Measurements from ENCODE around the gene LRRC74A. TPM values are rescaled to one million over a fixed set of nuclear protein-coding genes. Genes with fewer than 3 reads are reported as not detected.
A peak's percentile ranks its signal among the peaks of the same experiment; 100 is the strongest.

The LRRC74A gene
- total and polyA plus RNA-seq, 2 of the 4 experiments (the other 2 are of a cell fraction): not detected

DNA sequence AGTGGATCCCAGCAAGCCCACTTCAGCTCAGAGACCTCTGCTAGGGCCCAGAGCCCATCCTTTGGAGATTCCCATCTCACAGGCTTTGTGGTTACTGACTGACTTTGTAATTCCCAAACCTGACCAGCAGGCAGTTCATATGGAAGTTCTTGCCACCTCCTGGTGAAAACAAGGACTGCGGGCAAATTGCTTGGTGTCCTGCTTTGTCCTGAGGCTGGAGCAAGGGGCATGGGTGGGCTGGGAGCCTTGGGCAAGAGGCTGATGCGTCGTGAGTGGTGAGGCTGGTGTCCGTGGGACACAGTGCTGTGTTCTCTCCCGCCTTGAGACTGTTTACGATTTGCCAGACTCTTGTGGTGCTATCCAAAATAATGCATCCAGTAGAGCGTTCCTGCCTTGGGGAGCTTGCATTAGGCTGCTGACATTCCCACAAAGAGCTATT lies 91.0 kb downstream of the LRRC74A start (continued):
- TF ChIP-seq CTCF (conservative IDR thresholded peaks at IDR 0.05; ENCODE audit: low read depth, low read length) (peak; percentile 94), CHD1 (IDR thresholded peaks at IDR 0.05; ENCODE audit: low read depth, low read length) (no peak)

DNA sequence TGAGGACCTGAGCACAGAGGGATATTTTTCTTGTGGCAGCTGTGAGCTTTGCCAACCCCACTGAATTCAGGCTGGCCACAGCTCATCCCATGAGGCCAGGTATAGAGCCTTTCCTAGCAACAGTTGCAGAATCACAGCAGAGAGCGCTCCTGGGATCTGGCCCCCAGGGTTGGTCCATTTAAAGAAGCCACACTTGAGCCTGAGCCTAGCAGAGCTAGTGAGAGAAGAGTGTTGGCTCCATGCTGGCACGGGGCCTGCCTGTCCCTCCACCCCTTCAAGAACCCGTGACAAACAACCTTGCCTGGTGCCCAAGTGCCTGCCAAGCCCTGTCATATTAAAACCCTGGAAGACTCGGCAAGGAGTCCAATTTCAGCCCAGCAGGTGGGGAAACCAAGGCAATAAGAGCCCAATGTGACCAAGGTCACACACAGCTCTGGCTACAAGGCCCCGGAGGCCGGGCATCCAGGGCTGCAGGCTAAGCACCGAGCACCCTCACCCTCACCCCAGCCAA lies 91.6 kb downstream of the LRRC74A start:
- Histone ChIP-seq H3K36me3 (ENCODE audit: control insufficient read depth, insufficient read depth, low read length) (no peaks in the 10 kb centered on the region), H2BK120ac (ENCODE audit: low read depth, low read length) (peak overlapping the region; percentile 94), H3K9me3 (ENCODE audit: control insufficient read depth, insufficient read depth, low read length) (no peaks in the 10 kb centered on the region), H2AK5ac (ENCODE audit: low read depth, low read length) (peak overlapping the region; percentile 96), H3K27ac (ENCODE audit: insufficient read depth, low read length) (peak overlapping the region; percentile 86), H3K23ac (ENCODE audit: low read depth, low read length) (peak overlapping the region; percentile 80), H3K9ac (ENCODE audit: low read depth, low read length) (peak overlapping the region; percentile 23), H2BK5ac (ENCODE audit: low read depth, low read length, poor library complexity, severe bottlenecking) (peak overlapping the region; percentile 92), H3K56ac (ENCODE audit: extremely low read depth, insufficient read depth, low read length) (peak overlapping the region; percentile 87), H2BK15ac (ENCODE audit: low read depth, low read length) (peak overlapping the region; percentile 71; the same call in 2 of the 3 replicates), H4K5ac (ENCODE audit: low read depth, low read length) (peak overlapping the region; percentile 17), H4K8ac (ENCODE audit: low read depth in 2 of 2, low read length in 2 of 2) (peak overlapping the region; percentile 28 to 93), H3K79me1 (ENCODE audit: low read depth in 1 of 2, low read length in 2 of 2) (peaks cover 0 to 30% of the 10 kb centered on the region in 2 experiments; a peak in 2 of 4 replicates), H4K91ac (ENCODE audit: insufficient read depth, low read depth, low read length) (peak overlapping the region; percentile 91), H2AFZ (replicated peaks; ENCODE audit: low read length, poor library complexity) (peak overlapping the region; percentile 80), H2BK20ac (ENCODE audit: low read depth, low read length) (peak overlapping the region; percentile 84), H3K9me1 (ENCODE audit: insufficient read depth, low read length) (peaks cover 41% of the 10 kb centered on the region), H4K20me1 (ENCODE audit: insufficient read depth, low read length) (peaks cover 7% of the 10 kb centered on the region), H3K4me1 (ENCODE audit: control insufficient read depth, insufficient read depth, low read length) (peaks cover 48% of the 10 kb centered on the region), H3K4me2 (ENCODE audit: low read depth, low read length) (peak overlapping the region; percentile 8; the same call in 1 of the 2 replicates), H3K14ac (replicated peaks; ENCODE audit: low read depth, low read length) (peak overlapping the region; percentile 62), H3K4ac (ENCODE audit: low read depth, low read length) (peak overlapping the region; percentile 95), H3K18ac (ENCODE audit: low read depth, low read length) (peak overlapping the region; percentile 71), H2AK9ac (replicated peaks; ENCODE audit: low read depth, low read length, poor library complexity) (peak overlapping the region; percentile 90), H3K4me3 (ENCODE audit: insufficient read depth, low read depth, low read length) (no peak overlapping the region), H3K27me3 (ENCODE audit: control insufficient read depth, insufficient read depth, low read length) (no peaks in the 10 kb centered on the region)
- dilution Hi-C loops (cut with HindIII; ENCODE audit: low sequenced_read_pairs, unreplicated experiment): no loop called here
- DNase-seq (no peak), ATAC-seq (ENCODE audit: low read depth) (no peak)
- in situ Hi-C loops (cut with MboI; ENCODE audit: low sequenced_read_pairs): no loop called here
- TF ChIP-seq MAFK (IDR thresholded peaks at IDR 0.05; ENCODE audit: low read depth, low read length) (no peak), MAZ (IDR thresholded peaks at IDR 0.05; ENCODE audit: borderline replicate concordance, low read depth, low read length) (no peak), FOS (IDR thresholded peaks at IDR 0.05; ENCODE audit: low read depth, low read length) (no peak), NFE2L2 (IDR thresholded peaks at IDR 0.05; ENCODE audit: low read depth, low read length) (no peak), CTCF (conservative IDR thresholded peaks at IDR 0.05; ENCODE audit: low read depth, low read length) (no peak), BHLHE40 (IDR thresholded peaks at IDR 0.05; ENCODE audit: low read depth, low read length) (no peak), MXI1 (IDR thresholded peaks at IDR 0.05; ENCODE audit: borderline replicate concordance, low read depth, low read length) (no peak), RAD21 (IDR thresholded peaks at IDR 0.05; ENCODE audit: low read length) (no peak), RCOR1 (IDR thresholded peaks at IDR 0.05; ENCODE audit: insufficient replicate concordance, low read length) (no peak)
- intact Hi-C loops (cut with micrococcal nuclease): loop anchor here (1.0 to 2.0 kb wide), 7 partner anchors 30 to 151 kb away; partner anchors contain the start of gene IRF2BPL
- BruUV-seq (replicated peaks): no TSS peak
- WGBS, 2 experiments (ENCODE audit: extremely low coverage in 2 of 2, insufficient read length in 1 of 2): 89% methylated on average over 1 of the region's 7 CpGs; no CpG with 5 or more reads in 1 of the 2 experiments
- CTCF ChIA-PET: interaction anchor here (0.6 to 1.8 kb wide), 12 partner anchors 17 to 153 kb away, joined by 3 to 12 read pairs (median 4); no protein-coding TSS in a partner anchor
- POLR2A ChIA-PET (ENCODE audit: unreplicated experiment): interaction anchor here (0.7 to 2.0 kb wide), 6 partner anchors 13 to 122 kb away, joined by 3 to 14 read pairs (median 6); no protein-coding TSS in a partner anchor

Data from IMR-90 (cell line).